OCI-LY7 (cell line): ENCODE results near the gene ZNF185. TPM values are rescaled to one million over a fixed set of nuclear protein-coding genes. Genes with fewer than 3 reads are reported as not detected.
A peak's percentile ranks its signal among the peaks of the same experiment; 100 is the strongest.

Experiments used
- BruUV-seq: library from RNA; stranded (reverse); fragments of 400-500 nt; replicated peaks from 2 replicates; lab custom pipeline; 2021; lab: Mats Ljungman, UMichigan
- CTCF ChIA-PET: fragments of 300-600 bp; sonication (Branson Sonifier 250); formaldehyde crosslinking; loops from one replicate; lab custom pipeline; 2022; ENCODE audit warnings: antibody characterized with exemption; ENCODE audit not compliant: unreplicated experiment; lab: Charles Lee
- POLR2A ChIA-PET: fragments of 300-600 bp; sonication (Branson Sonifier 250); formaldehyde crosslinking; loops from one replicate; lab custom pipeline; 2022; ENCODE audit warnings: antibody characterized with exemption; lab: Charles Lee
- DNase-seq: peaks from one replicate; pipeline ENCODE4 v3.0.0-alpha.2; 2015; ENCODE audit warnings: low spot score
- H2AFZ ChIP-seq: fragments of 200-600 bp; sonication (generic), shearing (Covaris generic); 2 replicates; pipeline ENCODE4 v1.6.1; 2014; ENCODE audit warnings: mild to moderate bottlenecking, antibody characterized with exemption, low read length, moderate library complexity
- H3K27ac ChIP-seq: fragments of 200-600 bp; sonication (generic); 2 replicates; pipeline ENCODE4 v1.5.1; 2014; ENCODE audit warnings: mixed run types, low read depth, mild to moderate bottlenecking, moderate library complexity, low read length, inconsistent platforms; ENCODE audit not compliant: poor library complexity, severe bottlenecking
- H3K36me3 ChIP-seq: fragments of 200-600 bp; sonication (generic); 2 replicates; pipeline ENCODE4 v1.6.1; 2014; ENCODE audit warnings: mild to moderate bottlenecking, antibody characterized with exemption, low read length, moderate library complexity, mixed read lengths; ENCODE audit not compliant: insufficient read depth
- H3K4me1 ChIP-seq: fragments of 200-600 bp; sonication (generic); 2 replicates; pipeline ENCODE4 v1.5.1; 2014; ENCODE audit warnings: mild to moderate bottlenecking, low read length; ENCODE audit not compliant: insufficient read depth, poor library complexity, severe bottlenecking
- H3K4me2 ChIP-seq: fragments of 200-600 bp; sonication (generic); 2 replicates; pipeline ENCODE4 v1.6.1; 2014; ENCODE audit warnings: mild to moderate bottlenecking, low read length
- H3K4me3 ChIP-seq: fragments of 200-600 bp; sonication (generic); 2 replicates; pipeline ENCODE4 v1.5.1; 2014; ENCODE audit warnings: mild to moderate bottlenecking, low read depth, low read length; ENCODE audit not compliant: poor library complexity, severe bottlenecking
- H3K79me2 ChIP-seq: fragments of 200-600 bp; sonication (generic); 2 replicates; pipeline ENCODE4 v1.6.1; 2016; ENCODE audit warnings: low read depth, mild to moderate bottlenecking, low read length, moderate library complexity, mixed read lengths; ENCODE audit not compliant: insufficient read depth
- H3K9me2 ChIP-seq: fragments of 200-600 bp; sonication (generic); 2 replicates; pipeline ENCODE4 v1.6.1; 2016; ENCODE audit warnings: mild to moderate bottlenecking, low read length, mixed read lengths; ENCODE audit not compliant: insufficient read depth
- H3K9me3 ChIP-seq: fragments of 200-600 bp; sonication (generic); 2 replicates; pipeline ENCODE4 v1.6.1; 2014; ENCODE audit warnings: mild to moderate bottlenecking, mixed run types, low read length, mixed read lengths
- H4K20me1 ChIP-seq: fragments of 200-600 bp; sonication (generic); 2 replicates; pipeline ENCODE4 v1.6.1; 2014; ENCODE audit warnings: mild to moderate bottlenecking, antibody characterized with exemption, low read length, moderate library complexity, mixed read lengths; ENCODE audit not compliant: insufficient read depth
- CTCF ChIP-seq: fragments of 200-600 bp; sonication (generic); conservative IDR thresholded peaks from 2 replicates; pipeline ENCODE4 v1.5.1; 2014; ENCODE audit warnings: mild to moderate bottlenecking, antibody characterized with exemption, low read length, moderate library complexity, mixed read lengths
- EZH2phosphoT487 ChIP-seq: fragments of 200-600 bp; sonication (generic); IDR thresholded peaks from 2 replicates; pipeline ENCODE4 v1.6.1; 2018; ENCODE audit warnings: low read depth, borderline replicate concordance, mild to moderate bottlenecking, mixed run types, antibody characterized with exemption, low read length, moderate library complexity, mixed read lengths
- intact Hi-C: fragments of 100-400 bp; cut with micrococcal nuclease; formaldehyde crosslinking; loops from one replicate; pipeline ENCODE4 v1.10.0; 2022; ENCODE audit not compliant: unreplicated experiment
- total RNA-seq, 2 experiments: library from RNA; depleted of rRNA in 1 of 2; stranded (reverse); fragments of >200 nt in 1 of 2; shearing (Covaris generic) in 1 of 2; gene quantifications; 2 replicates each; pipeline ENCODE4 v1.2.3, GENCODE V29; 2014 to 2022

Gene ZNF185
- total RNA-seq, 2 experiments from 2014 or later: 0.73 to 21.3 TPM

- TF ChIP-seq EZH2phosphoT487: no peak
- 0 out of 2 replicates have a peak, but pooled peaks have one; percentile 32 for TF ChIP-seq CTCF
- Histone ChIP-seq H3K9me3 (no peaks in the 10 kb centered on the region), H3K4me3 (no peak overlapping the region), H3K36me3 (no peaks in the 10 kb centered on the region), H4K20me1 (no peaks in the 10 kb centered on the region), H2AFZ (no peak overlapping the region), H3K9me2 (no peaks in the 10 kb centered on the region), H3K4me1 (peaks cover 8% of the 10 kb centered on the region), H3K4me2 (no peak overlapping the region), H3K79me2 (no peaks in the 10 kb centered on the region), H3K27ac (no peak overlapping the region)
- ChIA-PET CTCF (no interaction called here), POLR2A (no interaction called here)
- BruUV-seq: no TSS peak
- intact Hi-C loops: no loop called here
- DNase-seq: no peak
These were observed 14.2 kb downstream of the ZNF185 start for GRCh38 chrX:152912106-152912505.

- ChIA-PET CTCF (no interaction called here), POLR2A (no interaction called here)
- no peak for DNase-seq
- no peak for TF ChIP-seq EZH2phosphoT487
- no peak for TF ChIP-seq CTCF
- no peak overlapping the region for H3K4me3 ChIP-seq
- intact Hi-C loops: no loop called here
- H4K20me1 ChIP-seq: no peaks in the 10 kb centered on the region
- no peaks in the 10 kb centered on the region for H3K79me2 ChIP-seq
- no TSS peak for BruUV-seq
- no peaks in the 10 kb centered on the region for H3K9me3 ChIP-seq
- no peak overlapping the region for H2AFZ ChIP-seq
- H3K4me1 ChIP-seq: peaks cover 10% of the 10 kb centered on the region
- H3K36me3 ChIP-seq: no peaks in the 10 kb centered on the region
- no peak overlapping the region for H3K27ac ChIP-seq
- H3K4me2 ChIP-seq: no peak overlapping the region
- H3K9me2 ChIP-seq: no peaks in the 10 kb centered on the region
These were observed 14.8 kb downstream of the ZNF185 start for GRCh38 chrX:152912641-152913040.

GRCh38 chrX:152913346-152913745 lies 15.5 kb downstream of the ZNF185 start:
- DNase-seq: no peak
- H3K4me1 ChIP-seq: peaks cover 17% of the 10 kb centered on the region
- no peaks in the 10 kb centered on the region for H3K9me3 ChIP-seq
- H2AFZ ChIP-seq: no peak overlapping the region
- intact Hi-C loops: no loop called here
- no peak overlapping the region for H3K4me3 ChIP-seq
- TF ChIP-seq EZH2phosphoT487 (no peak), CTCF (0 out of 2 replicates have a peak, but pooled peaks have one; percentile 23)
- H3K4me2 ChIP-seq: no peak overlapping the region
- no TSS peak for BruUV-seq
- ChIA-PET POLR2A (no interaction called here), CTCF (interaction anchor here (0.5 to 0.9 kb wide), 2 partner anchors 12 to 14 kb away, joined by 3 read pairs; no protein-coding TSS in a partner anchor)
- H4K20me1 ChIP-seq: no peaks in the 10 kb centered on the region
- H3K79me2 ChIP-seq: no peaks in the 10 kb centered on the region
- no peak overlapping the region for H3K27ac ChIP-seq
- no peaks in the 10 kb centered on the region for H3K36me3 ChIP-seq
- no peaks in the 10 kb centered on the region for H3K9me2 ChIP-seq
